GM12875 (cell line): Measurements from ENCODE around the gene NPNT.

ENCODE experiments used
- H3K4me3 ChIP-seq: one replicate; pipeline ENCODE4 v1.5.1; 2011; ENCODE audit warnings: low read depth, low read length, control low read depth
- CTCF ChIP-seq: IDR thresholded peaks from 2 replicates; pipeline ENCODE4 v1.5.1; 2011; ENCODE audit warnings: low read depth, mild to moderate bottlenecking, control low read depth, inconsistent platforms, low read length, moderate library complexity, borderline replicate concordance; ENCODE audit not compliant: insufficient read depth

The NPNT gene

DNA sequence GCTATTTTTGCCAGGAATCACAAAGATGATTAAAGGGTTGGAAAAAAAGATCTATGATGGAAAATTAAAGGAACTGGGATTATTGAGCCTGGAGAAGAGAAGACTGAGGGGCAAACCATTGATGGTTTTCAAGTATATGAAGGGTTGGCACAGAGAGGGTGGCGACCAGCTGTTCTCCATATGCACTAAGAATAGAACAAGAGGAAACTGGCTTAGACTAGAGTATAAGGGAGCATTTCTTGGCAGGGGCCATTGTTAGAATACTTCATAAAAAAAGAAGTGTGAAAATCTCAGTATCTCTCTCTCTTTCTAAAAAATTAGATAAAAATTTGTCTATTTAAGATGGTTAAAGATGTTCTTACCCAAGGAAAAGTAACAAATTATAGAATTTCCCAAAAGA is 75.1 kb downstream of the NPNT start:
- H3K4me3 ChIP-seq: no peak overlapping the region
- TF ChIP-seq CTCF: no peak

DNA sequence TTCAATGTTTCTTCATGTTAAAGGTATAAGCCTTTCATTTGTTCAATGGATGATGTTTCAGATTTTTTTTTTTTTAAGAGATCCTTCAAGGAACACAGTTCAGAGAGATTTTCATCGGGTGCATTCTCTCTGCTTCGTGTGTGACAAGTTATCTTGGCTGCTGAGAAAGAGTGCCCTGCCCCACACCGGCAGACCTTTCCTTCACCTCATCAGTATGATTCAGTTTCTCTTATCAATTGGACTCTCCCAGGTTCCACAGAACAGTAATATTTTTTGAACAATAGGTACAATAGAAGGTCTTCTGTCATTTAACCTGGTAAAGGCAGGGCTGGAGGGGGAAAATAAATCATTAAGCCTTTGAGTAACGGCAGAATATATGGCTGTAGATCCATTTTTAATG is 75.8 kb downstream of the NPNT start:
- TF ChIP-seq CTCF: no peak
- H3K4me3 ChIP-seq: no peak overlapping the region

DNA sequence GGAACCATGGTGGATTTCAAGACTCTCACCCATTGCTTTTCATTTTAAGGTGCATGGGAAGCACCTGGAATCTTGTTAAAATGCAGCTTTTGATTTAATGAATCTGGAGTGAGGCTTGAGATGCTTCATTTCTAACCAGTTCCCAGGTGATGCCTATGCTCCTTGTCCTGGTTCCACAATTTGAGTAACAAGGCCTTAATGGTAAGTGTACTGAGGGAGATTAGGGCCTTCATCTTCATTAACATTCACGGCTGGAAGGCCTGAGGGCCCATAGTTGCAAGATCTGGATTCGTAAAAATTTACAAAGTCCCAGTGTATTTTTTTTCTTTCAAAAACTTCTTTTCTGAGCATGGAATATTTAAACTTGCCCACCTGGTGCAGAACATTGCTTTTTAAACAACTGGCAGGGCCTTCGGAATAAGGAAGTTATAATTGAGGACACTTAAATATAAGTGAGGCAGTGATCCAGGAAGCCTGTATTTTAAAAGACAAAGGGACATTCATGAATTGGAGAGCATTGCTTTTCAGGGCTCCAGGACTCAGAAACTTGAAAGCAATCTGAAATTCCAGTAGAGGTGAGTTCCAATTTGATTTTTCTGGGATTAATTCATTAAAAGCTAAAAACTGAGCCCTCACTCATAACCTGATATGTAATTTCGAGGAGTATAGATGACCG is 77.8 kb downstream of the NPNT start:
- TF ChIP-seq CTCF: no peak
- no peak overlapping the region for H3K4me3 ChIP-seq

DNA sequence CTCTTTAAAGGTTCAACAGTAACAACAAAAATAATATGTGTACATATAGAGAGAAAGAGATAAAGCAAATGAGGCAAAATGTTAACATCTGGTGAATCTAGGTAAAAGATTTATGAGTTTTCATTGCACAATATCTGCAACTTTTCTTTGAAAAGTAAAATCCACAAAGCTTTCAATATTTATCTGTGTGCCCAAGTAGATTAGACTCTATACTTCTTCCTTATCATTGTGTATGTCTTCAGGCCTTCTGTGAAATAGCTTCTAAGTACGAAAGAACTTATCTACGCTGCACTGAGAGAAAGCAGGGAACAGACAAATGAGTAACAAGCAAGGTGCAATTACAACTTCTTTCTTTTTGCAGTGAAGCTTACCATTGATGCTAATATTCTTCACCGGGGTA is 81.6 kb downstream of the NPNT start:
- no peak overlapping the region for H3K4me3 ChIP-seq
- TF ChIP-seq CTCF: no peak

DNA sequence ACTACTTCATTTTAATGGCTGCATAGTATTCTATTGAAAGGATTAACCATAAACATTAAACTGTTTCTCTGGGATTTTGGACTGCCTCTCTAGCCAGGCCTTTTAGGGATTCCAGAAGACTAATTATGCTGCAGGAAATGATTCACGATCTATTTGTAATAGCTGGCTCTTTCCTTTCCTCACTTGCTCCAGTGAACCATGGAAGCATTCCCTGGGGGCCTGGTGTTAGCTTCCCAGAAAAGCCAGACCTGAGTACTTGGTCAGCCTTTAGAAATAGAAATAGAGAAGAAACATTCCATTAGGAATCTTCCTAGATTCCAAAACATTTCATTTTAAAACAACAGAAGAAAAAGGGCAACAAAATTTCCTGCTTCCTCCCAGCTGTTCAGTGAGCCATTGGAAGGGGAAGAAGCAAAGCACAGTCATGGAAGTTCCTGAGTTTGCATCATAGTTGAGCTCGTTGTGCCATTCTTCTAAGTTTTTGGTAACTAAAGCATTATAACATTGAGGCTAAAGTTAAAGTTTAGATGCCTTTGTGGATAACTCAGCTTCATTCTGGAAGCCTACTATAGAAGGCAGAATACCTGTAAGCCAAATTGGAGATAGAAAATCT is 83.5 kb downstream of the NPNT start:
- H3K4me3 ChIP-seq: no peak overlapping the region
- TF ChIP-seq CTCF: no peak

DNA sequence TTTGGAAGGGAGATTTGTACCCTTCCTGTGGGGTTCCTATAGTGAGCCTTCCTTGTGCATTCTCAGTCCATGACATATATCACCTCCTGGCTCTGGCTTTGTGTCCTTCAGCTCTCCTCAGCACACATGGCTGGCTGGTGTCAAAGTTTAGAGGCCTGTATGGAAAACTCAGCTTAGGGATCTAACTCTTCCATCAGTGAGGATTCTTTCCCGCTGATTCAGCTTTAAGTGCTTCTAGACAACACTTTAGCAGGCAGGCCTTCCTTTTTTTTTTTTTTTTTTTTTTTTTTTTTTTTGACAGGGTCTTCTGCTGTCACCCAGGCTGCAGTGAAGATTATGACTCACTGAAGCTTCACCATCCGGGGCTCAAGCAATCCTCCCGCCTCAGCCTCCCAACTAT is 84.2 kb downstream of the NPNT start:
- H3K4me3 ChIP-seq: no peak overlapping the region
- TF ChIP-seq CTCF: no peak

DNA sequence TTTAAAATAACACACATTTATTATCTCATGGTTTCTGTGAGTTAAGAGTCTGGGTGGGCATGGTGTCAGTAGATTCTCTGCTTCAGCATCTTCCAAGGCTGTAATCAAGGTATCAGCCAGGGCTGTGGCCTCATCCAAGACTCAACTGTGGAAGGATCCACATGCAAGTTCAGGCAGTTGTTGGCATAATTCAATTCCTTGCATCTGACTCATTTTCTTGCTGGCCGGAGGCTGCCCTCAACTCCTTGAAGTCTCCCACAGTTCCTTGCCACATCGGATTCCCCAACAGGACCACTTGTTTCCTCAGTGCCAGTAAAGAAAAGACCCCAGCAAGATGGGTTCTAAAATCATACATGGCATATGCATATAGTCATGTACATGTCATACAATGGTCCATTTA is 93.4 kb downstream of the NPNT start:
- no peak overlapping the region for H3K4me3 ChIP-seq
- no peak for TF ChIP-seq CTCF
